ENCODE data around the gene DTWD2. TPM values are rescaled to one million over a fixed set of nuclear protein-coding genes. Genes with fewer than 3 reads are reported as not detected.

Gene DTWD2
- total RNA-seq, 3 donors from 2014 or later: 6.4 to 23.1 (median 14.1) TPM

DNA sequence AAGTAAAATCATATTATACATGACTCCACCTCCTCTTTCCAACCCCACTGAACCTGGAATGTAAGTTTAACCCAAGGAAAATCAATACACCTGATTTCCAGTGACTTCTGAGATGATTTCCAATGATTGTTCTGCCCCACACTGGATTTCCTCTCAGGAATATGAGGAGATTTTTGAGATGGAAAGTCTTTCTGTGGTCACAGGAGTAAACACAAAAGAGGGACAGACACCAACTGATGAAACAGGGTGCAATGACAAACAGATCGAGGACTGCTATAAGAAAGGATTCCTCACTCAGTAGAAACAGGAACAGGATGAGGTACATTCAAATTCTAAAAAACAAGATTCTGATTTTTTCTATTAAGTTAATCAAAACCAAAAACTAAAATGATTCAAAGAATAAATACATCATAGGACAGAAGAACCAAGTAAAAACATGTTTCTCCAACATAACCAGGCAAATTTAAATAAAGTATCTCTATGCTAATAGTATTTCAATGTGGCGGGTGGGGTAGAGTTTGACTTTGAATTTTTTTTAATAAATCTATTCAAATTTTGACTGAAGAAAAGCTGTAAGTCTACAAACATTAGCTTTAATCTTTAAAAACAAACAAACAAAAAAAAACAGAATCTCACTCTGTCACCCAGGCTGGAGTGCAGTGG is 42.1 kb downstream of the DTWD2 start:
- H3K4me1 ChIP-seq: no peaks in the 10 kb centered on the region
- H3K36me3 ChIP-seq: no peaks in the 10 kb centered on the region
- intact Hi-C loops (cut with DNase I; ENCODE audit: low total_unique reads): no loop called here
- TF ChIP-seq, protein P1, sequence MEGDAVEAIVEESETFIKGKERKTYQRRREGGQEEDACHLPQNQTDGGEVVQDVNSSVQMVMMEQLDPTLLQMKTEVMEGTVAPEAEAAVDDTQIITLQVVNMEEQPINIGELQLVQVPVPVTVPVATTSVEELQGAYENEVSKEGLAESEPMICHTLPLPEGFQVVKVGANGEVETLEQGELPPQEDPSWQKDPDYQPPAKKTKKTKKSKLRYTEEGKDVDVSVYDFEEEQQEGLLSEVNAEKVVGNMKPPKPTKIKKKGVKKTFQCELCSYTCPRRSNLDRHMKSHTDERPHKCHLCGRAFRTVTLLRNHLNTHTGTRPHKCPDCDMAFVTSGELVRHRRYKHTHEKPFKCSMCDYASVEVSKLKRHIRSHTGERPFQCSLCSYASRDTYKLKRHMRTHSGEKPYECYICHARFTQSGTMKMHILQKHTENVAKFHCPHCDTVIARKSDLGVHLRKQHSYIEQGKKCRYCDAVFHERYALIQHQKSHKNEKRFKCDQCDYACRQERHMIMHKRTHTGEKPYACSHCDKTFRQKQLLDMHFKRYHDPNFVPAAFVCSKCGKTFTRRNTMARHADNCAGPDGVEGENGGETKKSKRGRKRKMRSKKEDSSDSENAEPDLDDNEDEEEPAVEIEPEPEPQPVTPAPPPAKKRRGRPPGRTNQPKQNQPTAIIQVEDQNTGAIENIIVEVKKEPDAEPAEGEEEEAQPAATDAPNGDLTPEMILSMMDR (IDR thresholded peaks at IDR 0.05): no peak
- H3K4me3 ChIP-seq: no peak overlapping the region
- no peaks in the 10 kb centered on the region for H3K9me3 ChIP-seq
- H3K27me3 ChIP-seq: no peaks in the 10 kb centered on the region
- no peak overlapping the region for H3K27ac ChIP-seq
- DNase-seq (ENCODE audit: low spot score in 2 of 2): no peak

DNA sequence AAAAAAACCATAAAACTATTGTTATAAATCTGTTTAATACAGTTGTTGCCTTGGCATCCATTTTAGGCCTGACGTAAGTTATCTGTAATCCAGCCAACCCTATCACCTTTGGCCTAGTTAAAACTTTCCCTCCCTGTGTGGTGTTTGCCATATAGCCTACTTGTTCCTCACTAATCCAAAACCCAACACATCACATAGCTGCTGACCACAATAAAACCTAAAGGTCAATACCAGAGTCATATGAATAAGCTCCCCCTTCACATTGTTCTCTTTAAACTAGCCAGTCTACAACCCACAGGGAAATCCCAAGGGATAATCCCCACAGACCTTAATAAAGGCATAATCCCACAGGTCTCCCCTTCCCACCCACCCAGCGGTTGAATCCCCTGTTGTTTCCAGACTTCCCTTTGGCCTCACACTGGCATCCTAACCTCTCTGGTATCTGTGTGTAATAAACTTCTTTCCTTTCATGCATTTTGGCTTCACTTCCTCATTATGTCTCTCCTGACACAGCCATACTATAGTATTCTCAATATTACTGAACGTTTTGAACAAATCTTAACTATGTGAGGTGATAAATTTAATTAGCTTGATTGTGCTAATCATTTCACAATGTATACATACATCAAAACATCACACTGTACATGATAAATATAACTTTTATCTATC is 50.8 kb downstream of the DTWD2 start:
- intact Hi-C loops (cut with DNase I; ENCODE audit: low total_unique reads): no loop called here
- H3K4me3 ChIP-seq: no peak overlapping the region
- no peaks in the 10 kb centered on the region for H3K36me3 ChIP-seq
- H3K27me3 ChIP-seq: no peaks in the 10 kb centered on the region
- DNase-seq (ENCODE audit: low spot score in 2 of 2): no peak
- H3K4me1 ChIP-seq: no peaks in the 10 kb centered on the region
- H3K9me3 ChIP-seq: no peaks in the 10 kb centered on the region
- no peak overlapping the region for H3K27ac ChIP-seq
- TF ChIP-seq POLR2A (IDR thresholded peaks at IDR 0.05): no peak
- TF ChIP-seq, protein P1 (IDR thresholded peaks at IDR 0.05): no peak
- no peak for TF ChIP-seq POLR2AphosphoS5 (IDR thresholded peaks at IDR 0.05)

DNA sequence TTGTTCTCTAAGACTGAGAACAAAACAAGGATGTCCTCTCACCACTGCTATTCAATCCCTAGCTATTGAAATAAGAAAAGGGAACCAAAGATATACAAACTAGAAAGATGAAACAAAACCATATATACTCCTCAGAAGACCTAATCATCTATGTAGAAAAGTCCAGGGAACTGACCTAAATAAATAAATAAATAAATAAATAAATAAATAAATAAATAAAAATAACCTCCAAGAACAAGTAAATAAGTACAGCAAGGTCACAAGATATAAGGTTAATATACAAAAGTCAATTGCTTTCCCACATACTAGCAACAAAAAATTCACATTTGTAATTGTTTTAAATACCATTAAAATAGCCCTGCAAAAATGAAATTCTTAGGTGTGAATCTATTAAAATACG is 54.6 kb downstream of the DTWD2 start:
- Histone ChIP-seq H3K36me3 (no peaks in the 10 kb centered on the region), H3K27ac (no peak overlapping the region), H3K4me1 (no peaks in the 10 kb centered on the region), H3K4me3 (no peak overlapping the region), H3K9me3 (no peaks in the 10 kb centered on the region), H3K27me3 (no peaks in the 10 kb centered on the region)
- intact Hi-C loops (cut with DNase I; ENCODE audit: low total_unique reads): no loop called here
- TF ChIP-seq, protein P1 (IDR thresholded peaks at IDR 0.05): no peak
- TF ChIP-seq POLR2A (IDR thresholded peaks at IDR 0.05) (no peak), POLR2AphosphoS5 (IDR thresholded peaks at IDR 0.05) (no peak)
- no peak for DNase-seq (ENCODE audit: low spot score in 2 of 2)

DNA sequence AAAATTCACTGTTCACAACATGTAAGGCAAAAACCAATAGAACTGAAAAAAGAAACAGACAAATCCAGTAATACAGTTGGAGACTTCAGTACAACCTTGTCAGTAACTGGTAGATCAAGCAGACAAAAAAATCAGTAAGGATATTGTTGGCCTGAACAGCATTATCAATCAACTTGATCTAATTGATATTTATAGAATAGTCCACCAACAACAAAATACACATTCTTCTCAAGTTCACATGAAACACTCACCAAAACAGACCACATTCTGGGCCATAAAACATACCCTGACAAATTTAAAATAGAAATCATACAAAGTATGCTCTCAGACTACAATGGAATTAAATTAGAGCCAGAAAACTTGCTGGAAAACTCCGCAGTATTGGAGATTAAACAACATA is 56.8 kb downstream of the DTWD2 start:
- no peak overlapping the region for H3K4me3 ChIP-seq
- no peaks in the 10 kb centered on the region for H3K4me1 ChIP-seq
- H3K27me3 ChIP-seq: no peaks in the 10 kb centered on the region
- intact Hi-C loops (cut with DNase I; ENCODE audit: low total_unique reads): no loop called here
- TF ChIP-seq POLR2A (IDR thresholded peaks at IDR 0.05): no peak
- TF ChIP-seq, protein P1 (IDR thresholded peaks at IDR 0.05): no peak
- TF ChIP-seq POLR2AphosphoS5 (IDR thresholded peaks at IDR 0.05): no peak
- H3K27ac ChIP-seq: no peak overlapping the region
- H3K9me3 ChIP-seq: no peaks in the 10 kb centered on the region
- H3K36me3 ChIP-seq: no peaks in the 10 kb centered on the region
- DNase-seq (ENCODE audit: low spot score in 2 of 2): no peak

DNA sequence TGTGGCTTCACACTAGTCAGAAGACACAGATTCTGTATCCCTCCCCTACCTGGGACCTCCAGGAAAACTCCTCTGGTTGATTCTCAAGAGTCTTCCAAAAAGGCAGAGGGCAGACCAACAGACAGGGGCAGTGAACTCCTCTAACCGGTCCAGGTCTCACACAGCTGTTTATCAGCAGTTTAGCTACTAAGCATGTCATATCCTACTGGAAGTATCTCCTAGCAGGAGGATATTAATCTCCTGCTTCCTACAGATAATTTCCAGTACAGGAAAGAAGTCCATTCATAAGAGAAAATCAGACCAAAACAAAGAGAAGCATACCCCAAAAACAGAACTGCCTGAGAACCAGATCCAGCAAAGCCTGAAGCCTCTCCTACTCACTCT is 64.3 kb downstream of the DTWD2 start:
- TF ChIP-seq POLR2A (IDR thresholded peaks at IDR 0.05) (no peak), POLR2AphosphoS5 (IDR thresholded peaks at IDR 0.05) (no peak)
- TF ChIP-seq, protein P1 (IDR thresholded peaks at IDR 0.05): no peak
- Histone ChIP-seq H3K4me1 (no peaks in the 10 kb centered on the region), H3K9me3 (no peaks in the 10 kb centered on the region), H3K4me3 (no peak overlapping the region), H3K27ac (no peak overlapping the region), H3K27me3 (no peaks in the 10 kb centered on the region), H3K36me3 (no peaks in the 10 kb centered on the region)
- no peak for DNase-seq (ENCODE audit: low spot score in 2 of 2)
- intact Hi-C loops (cut with DNase I; ENCODE audit: low total_unique reads): no loop called here
